ENCODE measurements around the gene RNF207.

Gene RNF207

DNA sequence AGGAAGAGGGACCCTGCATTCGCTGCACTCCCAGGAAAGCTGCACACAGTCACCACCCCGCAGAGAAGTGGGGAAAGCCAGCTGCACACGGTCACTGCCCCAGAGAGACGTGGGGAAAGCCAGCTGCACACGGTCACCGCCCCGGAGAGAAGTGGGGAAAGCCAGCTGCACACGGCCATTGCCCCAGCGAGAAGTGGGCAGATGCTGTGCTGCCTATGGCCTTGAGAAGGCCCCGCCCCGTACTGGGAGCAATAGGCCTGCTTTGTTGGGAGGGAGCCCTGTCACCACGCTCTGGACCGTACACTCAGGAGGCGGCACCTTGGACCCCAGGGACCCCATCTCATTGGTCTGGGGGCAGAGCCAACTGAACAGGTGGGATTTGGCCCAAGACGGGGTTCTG lies 59.2 kb downstream of the RNF207 start:
- peaks cover 17 to 22% of the 10 kb centered on the region in 2 donors for H3K27me3 Mint-ChIP-seq
- H3K4me1 Mint-ChIP-seq, result peaks cover 2 to 8% of the 10 kb centered on the region in 2 donors
- DNase-seq, result no peak
- no peak overlapping the region for H3K4me3 Mint-ChIP-seq
- H3K36me3 Mint-ChIP-seq, result peaks cover 0 to 2% of the 10 kb centered on the region in 2 donors
- no peaks in the 10 kb centered on the region for H3K9me3 Mint-ChIP-seq
- ATAC-seq (replicated peaks), result no peak
- H3K27ac Mint-ChIP-seq, result no peak overlapping the region

DNA sequence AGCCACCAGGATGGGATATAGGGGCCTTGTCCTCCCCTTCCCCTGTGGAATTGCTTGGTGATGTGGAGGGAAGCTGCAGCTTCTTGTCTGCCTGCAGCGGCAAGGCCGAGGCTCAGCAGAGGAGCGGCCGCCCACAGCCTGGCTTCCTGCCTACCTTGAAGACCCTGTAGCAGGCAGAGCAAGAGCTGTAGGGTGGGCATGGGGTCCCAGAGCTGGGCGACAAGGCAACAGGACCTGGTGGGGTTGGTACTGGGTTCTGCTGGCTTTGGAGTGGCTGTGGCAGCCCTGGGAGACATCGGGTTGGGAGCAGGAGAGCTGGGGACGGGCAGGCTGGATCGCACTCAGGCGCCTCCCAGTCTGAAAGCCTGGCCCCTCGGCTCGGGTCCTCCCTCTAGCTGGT lies 60.7 kb downstream of the RNF207 start:
- Mint-ChIP-seq H3K9me3 (no peaks in the 10 kb centered on the region), H3K36me3 (peaks cover 0 to 2% of the 10 kb centered on the region in 2 donors), H3K4me1 (peaks cover 2 to 4% of the 10 kb centered on the region in 2 donors), H3K27ac (no peak overlapping the region), H3K27me3 (peaks cover 13 to 17% of the 10 kb centered on the region in 2 donors), H3K4me3 (no peak overlapping the region)
- ATAC-seq (replicated peaks), result no peak
- DNase-seq, result no peak

DNA sequence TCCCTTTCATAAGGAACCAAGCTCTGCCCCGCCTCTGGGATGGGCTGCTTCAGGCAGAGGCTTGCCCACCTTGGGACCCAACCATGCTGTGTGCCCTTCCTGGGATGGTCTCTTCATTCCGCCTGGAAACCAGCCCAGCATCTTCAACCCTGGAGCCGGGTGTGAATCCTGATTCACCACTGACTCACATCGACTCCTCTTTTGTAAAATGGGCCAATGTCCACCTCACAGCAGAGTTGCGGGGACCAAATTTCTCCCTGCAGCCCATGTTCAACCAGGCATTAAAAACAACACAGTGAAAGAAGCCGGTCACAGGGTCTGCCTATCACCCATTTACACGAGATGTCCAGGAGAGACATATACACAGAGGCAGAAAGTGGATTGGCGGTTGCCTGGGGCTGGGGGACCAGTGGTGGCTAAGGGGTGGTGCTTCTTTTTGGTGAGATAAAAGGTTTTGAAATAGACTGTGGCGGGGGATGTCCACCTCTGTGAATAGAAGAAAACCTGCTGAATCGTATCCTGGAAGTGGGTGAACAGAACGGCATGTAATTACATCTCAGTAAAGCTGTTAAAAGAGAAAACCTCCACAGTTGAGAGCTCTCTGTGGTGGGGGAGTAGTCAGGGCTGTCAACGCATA lies 61.9 kb downstream of the RNF207 start:
- no peaks in the 10 kb centered on the region for H3K9me3 Mint-ChIP-seq
- peaks cover 5 to 8% of the 10 kb centered on the region in 2 donors for H3K27me3 Mint-ChIP-seq
- no peaks in the 10 kb centered on the region for H3K4me1 Mint-ChIP-seq
- DNase-seq (no peak), ATAC-seq (replicated peaks) (no peak)
- H3K27ac Mint-ChIP-seq, result no peak overlapping the region
- H3K4me3 Mint-ChIP-seq, result no peak overlapping the region
- H3K36me3 Mint-ChIP-seq, result peaks cover 0 to 2% of the 10 kb centered on the region in 2 donors

DNA sequence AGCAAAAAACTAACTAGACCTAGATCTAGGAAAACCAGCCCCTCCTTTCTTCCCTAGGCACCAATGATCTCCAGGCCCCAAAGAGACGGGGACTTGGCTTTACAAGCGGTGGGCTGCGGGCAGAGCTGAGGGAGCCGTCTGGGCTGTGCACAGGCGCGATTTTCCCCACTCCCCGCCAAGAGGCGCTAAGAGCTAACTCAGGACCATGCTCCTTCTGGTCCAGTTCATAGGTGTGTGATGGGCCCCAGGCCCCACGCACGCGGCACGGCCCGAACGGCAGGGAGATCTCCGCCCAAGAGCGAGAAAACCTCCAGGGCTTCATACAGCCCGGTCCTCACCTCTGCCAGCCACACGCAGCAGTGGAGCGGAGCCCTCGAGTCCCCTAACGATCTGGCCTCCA lies 62.5 kb downstream of the RNF207 start:
- H3K9me3 Mint-ChIP-seq, result no peaks in the 10 kb centered on the region
- peaks cover 0 to 3% of the 10 kb centered on the region in 2 donors for H3K36me3 Mint-ChIP-seq
- no peak for ATAC-seq (replicated peaks)
- no peak overlapping the region for H3K4me3 Mint-ChIP-seq
- no peak for DNase-seq
- H3K4me1 Mint-ChIP-seq, result no peaks in the 10 kb centered on the region
- peaks cover 3 to 5% of the 10 kb centered on the region in 2 donors for H3K27me3 Mint-ChIP-seq
- H3K27ac Mint-ChIP-seq, result no peak overlapping the region

DNA sequence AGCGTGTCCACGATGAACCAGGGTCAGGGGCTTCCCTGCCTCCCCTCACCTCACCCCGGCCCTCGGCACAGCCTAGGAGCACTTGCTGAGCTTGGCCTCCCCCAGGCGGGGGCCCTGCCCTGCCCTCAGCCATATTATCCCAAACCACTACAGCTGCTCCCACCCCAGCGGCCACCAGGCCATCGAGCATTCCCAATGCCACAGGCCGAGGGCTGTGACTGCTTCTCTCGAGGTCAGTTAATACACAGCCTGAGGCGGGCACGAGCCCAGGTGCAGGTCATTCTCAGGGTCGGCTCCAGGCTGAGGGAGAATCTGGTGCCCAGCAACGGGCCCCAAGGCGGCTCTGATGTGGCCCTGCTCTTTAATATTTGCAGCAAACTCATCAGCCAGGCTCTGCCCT lies 63.4 kb downstream of the RNF207 start:
- Mint-ChIP-seq H3K27me3 (no peaks in the 10 kb centered on the region), H3K4me3 (no peak overlapping the region), H3K36me3 (peaks cover 0 to 2% of the 10 kb centered on the region in 2 donors), H3K4me1 (no peaks in the 10 kb centered on the region), H3K27ac (no peak overlapping the region), H3K9me3 (no peaks in the 10 kb centered on the region)
- ATAC-seq (replicated peaks) (no peak), DNase-seq (no peak)

DNA sequence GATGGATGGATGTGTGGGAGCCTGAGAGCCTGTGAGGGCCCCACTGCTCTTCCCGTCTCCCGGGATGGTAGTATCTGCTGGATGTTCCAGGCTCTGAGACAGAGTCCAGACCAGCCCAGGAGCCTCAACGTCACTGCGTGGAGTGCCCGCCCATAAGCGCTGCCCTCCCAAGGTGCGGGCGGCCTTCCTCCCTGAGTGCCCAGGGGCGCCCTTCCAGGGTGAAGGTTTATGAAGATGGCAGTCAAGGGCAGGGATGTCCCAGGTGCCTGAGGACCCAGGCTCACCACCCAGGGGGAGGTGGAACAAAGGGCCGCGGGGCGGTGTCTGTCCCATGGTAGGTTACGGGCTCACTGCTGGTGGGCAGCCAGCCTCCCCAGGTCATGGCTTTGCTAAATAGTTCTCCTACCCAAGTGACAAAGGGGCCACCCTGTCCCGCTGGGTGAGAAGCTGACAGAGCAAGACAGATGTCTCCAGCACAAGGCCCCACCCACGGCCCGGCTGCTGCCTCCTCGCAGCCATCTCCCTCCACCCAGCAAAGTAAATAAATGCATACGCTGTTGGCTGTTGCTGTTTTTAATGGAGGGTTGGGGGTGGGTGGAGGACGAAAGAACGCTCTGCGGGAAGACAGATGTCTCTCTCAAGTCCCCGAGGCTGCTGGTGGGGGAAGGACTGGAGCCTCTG lies 63.9 kb downstream of the RNF207 start:
- Mint-ChIP-seq H3K36me3 (peaks cover 0 to 2% of the 10 kb centered on the region in 2 donors), H3K4me3 (no peak overlapping the region), H3K4me1 (no peaks in the 10 kb centered on the region), H3K27me3 (no peaks in the 10 kb centered on the region), H3K9me3 (no peaks in the 10 kb centered on the region), H3K27ac (no peak overlapping the region)
- ATAC-seq (replicated peaks) (no peak), DNase-seq (no peak)

DNA sequence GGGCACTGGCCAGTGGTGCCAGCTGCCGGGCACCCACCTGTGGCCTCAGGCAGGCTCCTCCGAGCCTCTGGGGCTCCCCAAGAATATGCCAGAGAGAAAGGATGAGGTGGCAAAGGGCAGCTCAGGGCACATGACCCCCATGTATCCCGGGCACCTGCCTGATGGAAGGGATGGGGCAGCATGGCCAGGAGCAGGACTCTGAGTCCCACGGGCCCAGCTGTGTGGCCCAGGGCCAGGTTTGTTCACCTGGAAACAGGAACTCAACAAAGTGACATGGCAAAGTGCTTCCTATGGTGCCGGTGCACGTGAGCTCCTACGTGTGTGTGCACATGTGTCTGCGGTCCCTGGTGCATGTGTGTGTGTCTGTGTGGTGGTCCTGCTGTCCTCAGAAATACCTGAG lies 64.5 kb downstream of the RNF207 start:
- Mint-ChIP-seq H3K4me1 (no peaks in the 10 kb centered on the region), H3K36me3 (peaks cover 0 to 2% of the 10 kb centered on the region in 2 donors), H3K27ac (no peak overlapping the region), H3K27me3 (no peaks in the 10 kb centered on the region), H3K9me3 (no peaks in the 10 kb centered on the region), H3K4me3 (no peak overlapping the region)
- no peak for DNase-seq
- ATAC-seq (replicated peaks), result no peak

Data from stimulated activated naive B cell treated with anti-CD40 and anti-IgM and Interleukin-4, amounts not matched to agents 10 μg/mL and 1 μg/mL and 100 μg/mL, for 72 hours (primary cell).